Stimulated activated CD4-positive, alpha-beta T cell treated with anti-CD3 and anti-CD28 coated beads, TNF-alpha, amount 100 ng/mL, for 24 hours (primary cell): ENCODE results near the gene PCLO.
"Not testable (repeated sequence)": the region's sequence is repeated elsewhere in the genome, so short reads cannot be mapped to it uniquely, and the experiment has no call there.

ENCODE experiments used
- DNase-seq, 3 experiments: peaks; one replicate each; pipeline ENCODE4 v3.0.0-alpha.2; 2020; ENCODE audit warnings: low read depth in 3 of 3

Gene PCLO

DNA sequence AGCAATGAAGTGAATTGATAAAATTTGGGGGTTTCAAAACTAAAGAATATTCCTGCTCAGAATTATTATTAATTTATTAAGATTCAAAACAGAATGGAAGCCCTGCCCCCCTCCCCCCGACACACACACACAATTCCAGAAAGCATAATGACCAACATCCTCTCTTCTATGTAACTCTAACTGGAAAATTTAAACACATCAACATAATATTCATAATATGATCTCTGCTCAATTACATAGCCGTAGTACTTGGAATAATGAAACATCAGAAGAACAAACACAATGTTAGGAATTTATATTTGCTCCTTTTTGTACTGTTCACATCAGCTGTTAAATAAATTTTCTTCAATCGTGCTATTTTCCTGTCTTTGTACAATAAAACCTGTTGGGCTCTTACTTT is 20.8 kb downstream of the PCLO start:
- no peak for DNase-seq

DNA sequence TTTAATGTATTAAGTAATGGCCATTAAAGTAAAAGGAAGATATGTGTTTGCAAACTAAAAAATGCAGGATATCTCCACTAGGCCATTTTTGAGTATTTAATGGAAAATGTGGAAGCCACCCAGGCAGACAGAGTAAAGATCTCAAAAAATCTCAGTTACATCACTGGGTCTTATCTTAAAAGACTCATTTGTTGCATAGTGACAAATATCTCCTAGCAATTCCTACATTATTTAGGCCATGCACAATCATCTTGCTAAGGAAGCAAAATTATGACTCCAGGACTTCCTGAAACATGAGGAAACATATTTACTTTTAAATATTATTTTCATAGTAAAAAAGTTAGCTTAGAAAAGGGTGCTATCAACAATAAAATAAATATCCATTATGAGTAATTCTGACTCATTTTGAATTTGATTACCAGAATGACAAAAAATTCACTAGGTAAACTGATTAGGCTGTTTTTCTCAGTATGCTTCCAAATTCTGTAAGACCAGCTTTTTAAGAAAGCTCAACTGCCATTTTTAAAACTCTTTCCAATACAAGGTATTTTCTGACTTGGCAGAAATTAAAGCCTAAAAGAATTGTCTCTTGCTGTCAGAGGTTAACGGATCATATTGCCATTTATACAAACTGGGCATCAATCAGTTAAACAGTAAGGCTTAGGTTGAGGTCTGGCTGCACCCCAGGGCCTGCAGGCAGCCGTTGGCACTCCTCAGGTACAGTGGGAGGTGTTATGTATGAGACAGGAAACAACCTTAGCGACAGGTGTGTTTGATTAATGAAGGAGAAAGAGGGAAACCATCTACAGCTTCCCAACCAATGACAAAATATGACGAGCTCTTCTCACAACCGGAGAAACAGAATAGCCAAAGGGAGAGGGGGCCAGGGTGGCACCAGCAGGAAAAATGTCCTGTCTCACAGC is 31.8 kb downstream of the PCLO start:
- no peak for DNase-seq

DNA sequence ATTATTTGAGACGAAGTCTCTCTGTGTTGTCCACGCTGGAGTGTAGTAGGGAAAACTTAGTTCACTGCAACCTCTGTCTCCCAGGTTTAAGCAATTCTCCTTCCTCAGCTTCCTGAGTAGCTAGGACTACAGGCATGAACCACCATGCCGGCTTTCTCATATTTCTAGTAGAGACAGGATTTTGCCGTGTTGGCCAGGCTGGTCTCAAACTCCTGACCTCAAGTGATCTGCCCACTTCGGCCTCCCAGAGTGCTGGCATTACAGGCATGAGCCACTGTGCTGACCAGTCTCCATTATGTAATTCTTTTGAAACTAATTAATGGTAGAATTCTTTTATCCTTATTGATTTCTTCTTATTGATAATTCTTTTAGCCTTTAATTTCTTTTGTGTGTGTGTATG is 32.5 kb downstream of the PCLO start:
- DNase-seq = no peak

DNA sequence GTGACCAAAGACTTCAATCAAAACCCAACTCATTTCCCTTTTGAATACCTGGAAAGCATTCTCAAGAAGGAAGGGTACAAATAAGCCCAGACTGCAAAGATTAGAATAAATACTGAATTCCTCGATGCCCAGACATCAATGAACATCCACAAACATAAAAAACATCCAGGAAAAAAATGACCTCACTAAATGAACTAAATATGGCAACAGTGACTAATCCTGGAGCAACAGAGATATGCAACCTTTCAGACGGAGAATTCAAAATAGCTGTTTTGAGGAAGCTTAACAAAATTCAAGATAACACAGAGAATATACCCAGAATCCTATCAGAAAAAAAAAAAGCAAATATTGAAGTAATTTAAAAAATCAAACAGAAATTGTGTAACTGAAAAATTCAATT is 43.2 kb downstream of the PCLO start:
- DNase-seq = no peak

DNA sequence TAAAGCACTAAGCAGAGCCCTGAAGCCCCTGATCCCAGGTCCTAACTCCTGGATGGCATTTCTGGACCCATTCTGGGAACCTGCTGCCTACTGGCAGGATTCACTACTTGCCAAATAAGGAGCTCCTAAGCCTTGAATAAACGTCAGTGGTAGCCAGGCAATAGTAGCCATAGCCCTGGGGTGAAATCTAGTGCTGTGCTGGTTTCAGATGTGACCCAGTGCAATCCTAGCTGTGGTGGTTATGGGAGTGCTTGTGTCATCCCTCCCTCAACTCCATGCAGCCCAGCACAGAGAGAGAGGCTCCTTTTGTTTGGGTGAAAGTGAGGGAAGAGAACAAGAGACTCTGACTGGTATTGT is 43.7 kb downstream of the PCLO start:
- DNase-seq = no peak

DNA sequence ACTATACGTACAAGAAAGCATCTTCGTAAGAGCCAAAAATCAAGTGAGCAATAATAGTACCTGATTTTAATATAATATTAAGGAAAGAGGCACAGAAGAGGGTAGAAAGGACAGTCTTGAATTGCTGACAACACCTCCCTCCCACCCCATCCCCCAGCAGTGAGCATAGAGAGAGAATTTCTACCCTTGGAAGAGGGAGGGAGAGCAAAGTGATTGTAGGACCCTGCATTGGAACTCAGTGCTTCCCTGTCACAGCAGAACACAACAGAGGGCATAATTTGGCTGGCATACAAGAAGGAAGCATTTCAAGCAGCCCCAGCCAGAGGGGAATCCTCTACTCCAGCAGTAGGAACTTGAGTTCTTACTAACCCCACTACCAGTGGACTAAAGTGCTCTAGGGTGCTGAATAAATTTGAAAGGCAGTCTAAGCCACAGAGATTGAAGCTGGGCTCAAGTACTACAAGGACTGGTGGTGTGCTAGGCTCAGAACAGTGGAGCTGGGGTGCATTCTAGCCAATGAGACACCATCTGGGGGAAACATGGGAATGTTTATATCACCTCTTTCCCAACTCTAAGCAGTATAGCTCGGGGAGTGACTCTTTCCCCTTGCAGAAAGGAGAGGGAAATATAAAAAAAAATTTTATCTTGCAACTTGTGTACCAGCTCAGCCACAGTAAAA is 44.2 kb downstream of the PCLO start:
- no peak for DNase-seq

DNA sequence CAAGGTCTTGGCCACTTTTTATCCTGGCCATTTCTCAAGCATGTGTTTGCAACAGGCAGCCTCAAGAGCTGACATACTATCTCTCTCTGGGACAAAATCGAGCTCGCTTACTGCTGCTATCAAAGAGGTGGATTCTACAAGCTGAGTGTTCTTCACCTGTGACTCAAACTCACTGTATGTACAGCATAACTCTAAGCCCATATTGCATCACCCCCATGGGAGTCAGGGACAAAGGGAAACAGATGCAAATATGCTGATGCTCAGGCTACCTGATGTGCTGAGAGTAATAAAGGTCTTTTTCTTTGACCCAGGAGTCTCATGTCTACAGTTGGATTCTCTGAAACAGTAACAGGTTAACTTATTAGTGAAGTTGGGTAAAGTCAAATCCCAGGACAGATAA is 45.2 kb downstream of the PCLO start:
- no peak for DNase-seq

DNA sequence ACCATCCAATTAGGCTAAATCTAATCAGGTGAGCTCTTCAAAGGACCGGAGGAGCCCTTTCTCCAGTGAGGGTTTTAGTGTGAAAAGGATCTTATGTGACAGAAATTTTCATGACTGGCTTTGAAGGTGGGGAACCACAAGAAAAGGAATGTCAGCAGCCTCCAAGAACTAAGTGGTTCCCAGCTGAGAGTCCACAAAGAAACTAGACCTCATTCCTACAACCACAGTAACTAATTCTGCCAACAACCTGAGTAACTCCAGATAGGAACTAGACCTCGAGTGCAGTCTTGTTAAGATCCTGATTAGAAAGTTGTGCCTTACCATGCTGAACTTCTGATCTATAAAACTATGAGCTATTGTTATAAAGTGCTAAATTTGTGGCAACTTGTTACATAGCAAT is 51.3 kb downstream of the PCLO start:
- DNase-seq = no peak

DNA sequence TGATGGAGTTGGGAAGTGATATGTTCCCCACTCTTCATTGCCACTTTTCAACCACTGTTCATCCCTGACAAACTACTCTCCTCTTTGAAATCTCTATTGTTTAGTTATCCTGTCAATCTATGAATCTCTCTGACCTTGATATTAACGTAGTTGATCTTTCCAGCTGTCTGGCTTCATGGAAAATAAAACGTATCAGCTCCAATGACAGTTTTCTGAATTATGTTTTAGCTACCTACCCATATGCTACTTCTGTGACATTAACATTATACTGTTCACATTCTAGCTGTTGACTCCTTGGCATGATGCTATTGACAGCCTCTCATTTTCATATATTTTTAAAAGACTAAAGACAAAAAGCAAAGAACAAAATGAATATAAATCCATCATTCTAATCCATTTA is 53.3 kb downstream of the PCLO start:
- no peak for DNase-seq

DNA sequence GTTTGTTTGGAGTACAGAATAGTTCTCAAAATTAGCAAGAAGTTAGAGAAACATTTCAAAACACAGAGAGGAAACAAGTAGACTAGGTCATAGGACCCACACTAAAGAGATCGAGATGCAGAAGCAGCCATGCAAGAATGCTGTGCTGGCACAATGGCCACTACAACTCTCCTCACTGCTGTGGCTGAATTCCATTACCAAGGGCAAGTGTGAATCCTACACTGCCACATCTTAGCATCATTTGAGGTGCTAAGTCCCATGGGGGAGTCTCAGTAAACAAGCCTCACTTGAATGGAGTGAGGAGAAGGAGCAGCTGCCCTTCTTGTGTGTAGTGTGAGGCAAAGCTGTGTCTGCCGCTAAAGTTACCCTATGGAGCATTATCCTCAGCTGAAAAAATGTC is 56.7 kb downstream of the PCLO start:
- DNase-seq = no peak

DNA sequence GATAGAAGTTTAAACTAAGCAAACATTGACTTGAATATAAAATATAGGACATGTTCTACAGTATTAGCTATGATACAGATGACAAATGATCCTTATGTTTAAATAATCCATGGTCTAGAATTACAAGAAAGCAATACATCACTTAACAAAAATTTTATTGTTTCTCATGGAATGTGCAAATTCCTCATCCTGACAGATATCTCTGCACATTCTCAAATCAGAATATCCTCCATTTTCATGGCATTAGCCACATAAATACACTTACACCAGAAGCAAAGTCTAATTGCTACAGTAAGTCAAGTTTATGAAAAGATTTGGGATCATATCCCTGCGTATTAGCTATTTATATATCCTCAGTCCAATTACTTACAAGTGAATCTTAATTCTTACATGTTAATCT is 57.6 kb downstream of the PCLO start:
- DNase-seq = no peak

DNA sequence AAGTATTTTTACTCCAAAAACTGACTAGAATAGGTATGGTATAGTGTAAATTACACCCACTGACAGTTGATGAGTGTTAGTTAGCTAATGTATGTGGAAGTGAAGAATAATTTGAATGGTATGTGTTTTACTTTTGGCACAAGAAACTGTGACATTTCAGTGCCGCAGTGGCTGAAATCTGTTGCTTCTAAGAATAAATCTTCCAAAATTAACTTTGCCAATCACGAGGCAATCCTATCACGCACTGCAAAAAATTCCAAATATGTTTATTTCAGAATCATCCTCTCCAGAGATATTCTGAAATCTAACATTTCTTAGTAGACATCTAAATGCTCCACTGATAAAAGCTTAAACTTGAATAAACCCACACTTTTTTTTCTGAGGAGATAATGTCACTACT is 61.2 kb downstream of the PCLO start:
- no peak for DNase-seq

DNA sequence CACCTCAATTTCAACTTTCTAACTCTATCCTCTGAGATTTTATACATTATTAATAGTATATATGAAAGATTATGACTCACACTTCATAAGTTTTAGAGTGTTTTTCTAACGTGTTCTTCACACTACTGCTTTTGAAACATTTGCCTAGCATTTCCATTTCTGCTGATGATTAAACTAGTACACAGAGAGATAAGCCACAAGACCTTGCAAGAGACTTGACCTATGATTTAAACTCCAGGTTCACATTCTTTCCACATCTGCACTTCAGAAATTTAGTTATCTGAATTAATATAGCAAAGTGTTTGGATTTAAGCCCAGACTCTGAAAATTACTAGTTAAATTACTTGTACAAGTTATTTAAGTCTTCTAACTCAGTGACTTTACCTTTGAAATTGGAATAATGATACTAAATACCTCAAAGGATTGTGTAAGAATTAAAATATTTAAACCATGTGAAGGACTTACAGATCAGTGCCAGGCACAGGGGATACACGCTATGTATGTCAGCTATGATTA is 66.6 kb downstream of the PCLO start:
- DNase-seq = no peak

DNA sequence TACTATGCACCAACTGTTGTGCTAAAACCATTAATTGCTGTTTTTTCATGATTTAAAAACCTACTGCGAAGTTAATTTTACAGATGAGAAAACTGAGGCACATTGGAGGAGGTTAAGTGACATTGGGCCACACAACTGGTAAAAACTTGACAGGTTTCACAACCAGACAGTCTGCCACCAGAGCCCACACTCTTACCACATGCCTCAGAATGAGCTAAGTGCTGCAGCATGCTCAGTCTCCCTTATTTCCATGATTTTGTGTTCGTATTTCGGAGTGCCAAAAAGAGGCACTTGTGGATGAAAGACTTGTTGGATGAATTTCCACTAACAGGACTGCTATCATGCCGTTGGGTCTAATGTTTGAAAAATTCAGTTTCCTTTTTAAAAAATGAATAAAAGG is 77.4 kb downstream of the PCLO start:
- no peak for DNase-seq

DNA sequence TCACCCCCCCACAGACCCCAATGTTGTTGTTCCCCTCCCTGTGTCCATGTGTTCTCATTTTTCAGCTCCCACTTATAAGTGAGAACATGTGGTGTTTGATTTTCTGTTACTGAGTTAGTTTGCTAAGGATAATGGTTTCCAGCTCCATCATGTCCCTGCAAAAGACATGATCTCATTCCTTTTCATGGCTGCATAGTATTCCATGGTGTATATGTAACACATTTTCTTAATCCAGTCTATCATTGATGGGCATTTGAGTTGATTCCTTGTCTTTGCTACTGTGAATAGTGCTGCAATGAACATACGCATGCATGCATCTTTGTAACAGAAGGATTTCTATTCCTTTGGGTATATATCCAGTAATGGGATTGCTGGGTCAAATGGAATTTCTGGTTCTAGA is 82.8 kb downstream of the PCLO start:
- not testable (repeated sequence) for DNase-seq

DNA sequence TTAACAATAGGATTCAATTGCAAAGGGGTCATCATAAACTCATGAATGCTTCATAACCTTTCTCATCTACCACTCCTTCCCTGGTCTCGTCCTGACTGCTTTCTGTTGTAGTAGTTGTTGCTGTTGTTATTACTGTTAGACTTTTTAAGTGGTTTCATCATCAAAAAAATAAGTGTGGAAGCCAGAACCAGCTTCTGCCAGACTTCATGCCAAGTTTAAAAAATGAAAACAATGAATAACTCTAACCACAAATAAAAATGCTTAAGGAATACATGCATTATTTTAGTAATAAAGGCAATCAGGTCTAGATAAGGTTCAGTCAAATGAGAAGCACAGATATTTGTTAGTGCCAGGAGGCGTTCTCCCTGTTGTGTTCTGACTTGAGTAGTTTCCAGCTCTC is 85.4 kb downstream of the PCLO start:
- DNase-seq = no peak

DNA sequence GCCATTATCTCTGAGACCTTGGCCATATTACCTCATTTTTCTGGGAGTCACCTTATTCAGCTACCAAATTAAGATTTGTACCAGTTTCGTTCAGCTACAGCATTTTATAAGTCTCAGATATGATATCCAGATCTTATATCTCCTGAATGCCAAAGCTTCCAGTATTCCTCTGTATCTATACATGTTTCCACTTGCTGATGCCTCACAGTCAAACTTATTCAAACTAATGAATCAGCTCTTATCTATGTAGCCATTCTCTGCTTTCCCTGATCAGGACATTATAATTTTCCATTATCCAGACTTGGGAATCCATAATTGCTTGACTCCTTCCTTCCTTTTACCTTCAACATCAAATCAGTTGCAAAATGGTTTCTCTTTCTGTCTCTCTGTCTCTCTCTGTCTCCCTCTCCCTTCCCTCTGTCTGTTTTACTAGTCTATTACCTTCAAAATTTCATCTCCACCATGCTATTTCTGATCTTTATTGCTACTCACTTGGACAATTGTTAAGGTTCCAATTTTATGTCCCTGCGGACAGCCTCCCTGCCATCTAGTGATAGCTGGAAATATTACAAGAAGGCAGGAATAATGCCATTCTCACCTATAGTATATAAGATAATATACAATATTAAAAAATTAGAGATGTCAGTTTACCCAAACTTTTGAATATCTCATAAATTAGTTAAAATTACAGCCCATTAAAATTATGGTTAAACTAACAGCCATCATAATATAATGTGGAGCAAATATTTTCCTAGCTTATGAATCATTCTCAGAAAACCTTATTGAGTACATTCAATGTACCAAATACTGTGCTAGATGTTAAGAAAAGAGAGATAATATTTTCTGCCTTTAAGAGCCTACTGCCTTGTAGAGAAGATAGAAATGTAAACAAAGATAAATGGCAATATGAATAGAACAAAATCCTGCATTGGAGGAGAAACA is 89.8 kb downstream of the PCLO start:
- DNase-seq = no peak

DNA sequence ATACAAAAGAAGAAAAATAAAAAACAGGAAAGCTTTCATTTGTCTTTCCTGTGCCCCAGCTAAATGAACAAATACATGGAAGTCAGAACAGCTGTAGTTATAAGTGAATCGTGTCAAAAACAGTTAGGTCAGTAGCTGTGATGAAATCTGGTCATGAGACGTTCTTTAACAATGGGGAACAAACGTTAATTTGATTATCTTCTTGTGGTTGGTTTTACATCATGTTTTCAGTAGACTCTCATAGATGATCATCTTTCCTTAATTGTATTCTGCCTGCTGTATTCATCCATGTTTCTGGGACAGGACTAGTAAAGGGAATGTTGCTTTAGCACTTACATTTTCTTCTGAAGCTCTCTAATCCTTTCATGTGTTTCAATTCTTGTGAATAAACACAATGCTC is 97.0 kb downstream of the PCLO start:
- no peak for DNase-seq

DNA sequence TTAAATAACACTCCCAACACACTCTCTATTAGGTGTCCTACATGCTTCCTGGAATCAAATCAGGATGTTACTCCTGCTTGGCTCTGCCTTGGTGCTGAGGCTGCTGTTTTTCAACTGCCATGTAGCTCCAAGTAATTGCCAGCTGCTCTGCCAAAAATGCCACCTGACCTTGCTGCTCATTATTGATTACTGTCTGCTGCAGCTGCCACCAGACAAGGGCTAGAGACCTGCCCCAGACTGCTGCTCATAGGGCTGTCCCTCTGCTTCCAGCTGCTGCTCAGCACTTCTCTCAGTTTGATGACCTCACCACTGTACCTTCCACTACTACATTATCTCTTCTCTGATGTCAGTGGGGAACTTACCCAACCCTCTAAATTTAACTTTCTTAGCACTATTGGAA is 102.5 kb downstream of the PCLO start:
- DNase-seq = no peak

DNA sequence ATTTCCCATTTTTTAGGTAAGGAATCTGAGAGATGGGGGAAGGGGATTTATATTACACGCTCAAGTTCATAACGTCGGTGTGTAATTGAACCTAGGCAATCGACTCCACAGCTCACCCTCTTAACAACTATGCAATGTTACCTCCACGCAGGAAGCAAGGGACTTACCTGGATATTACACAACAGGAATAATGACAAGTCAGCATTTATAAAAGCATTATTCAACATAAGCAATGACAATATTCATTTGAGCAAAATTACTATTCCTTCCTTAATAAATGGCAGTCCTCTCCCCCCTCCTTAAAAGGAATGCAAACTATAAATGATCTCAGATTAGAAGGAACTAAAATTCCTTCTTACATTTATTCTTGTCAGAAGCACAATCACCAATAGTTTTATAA is 104.0 kb downstream of the PCLO start:
- DNase-seq = no peak

DNA sequence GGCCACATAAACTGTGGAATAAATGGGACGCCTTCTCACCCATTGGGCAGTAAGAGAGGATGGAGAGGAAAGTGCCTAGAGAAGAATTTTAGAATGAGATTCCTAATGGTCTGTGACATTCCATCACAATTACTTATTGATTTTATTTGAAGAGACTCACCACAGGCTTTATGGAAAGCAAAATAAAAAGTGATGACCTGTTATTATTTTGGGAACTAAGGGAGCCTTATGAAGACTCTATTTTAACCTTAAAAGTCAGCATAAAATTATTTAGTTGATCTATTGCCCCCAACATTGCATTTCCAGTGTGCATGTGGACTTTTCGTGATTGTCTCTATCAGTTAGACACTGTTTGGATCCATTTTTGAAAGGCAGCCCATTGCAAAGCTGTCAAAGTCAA is 107.5 kb downstream of the PCLO start:
- no peak for DNase-seq

DNA sequence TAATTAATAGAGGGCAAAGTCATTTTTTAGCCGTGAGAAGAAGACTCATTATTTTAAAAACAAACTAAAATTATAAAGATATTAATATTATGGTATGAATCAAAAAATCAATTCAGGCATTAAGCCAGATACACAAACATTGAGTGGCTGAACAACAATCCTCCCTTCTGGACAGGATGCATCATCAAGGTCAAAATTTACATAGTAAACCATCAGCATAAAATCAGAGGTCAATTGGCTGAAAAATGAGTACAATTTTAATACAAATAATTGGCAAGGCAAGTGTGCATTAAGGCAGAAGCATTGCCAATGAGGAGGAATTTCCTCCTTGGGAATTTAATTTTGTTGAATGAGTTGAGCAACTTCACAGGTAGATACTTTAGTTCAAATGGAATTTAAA is 108.2 kb downstream of the PCLO start:
- DNase-seq = no peak
